Stimulated activated CD8-positive, alpha-beta memory T cell treated with anti-CD3 and anti-CD28 coated beads, Interleukin-7, amount 100 ng/mL, for 1 hour (primary cell): ENCODE measurements around the gene DMD.
"Not testable (repeated sequence)": the region's sequence is repeated elsewhere in the genome, so short reads cannot be mapped to it uniquely, and the experiment has no call there.

Experiments
- DNase-seq, 2 donors: peaks; one replicate each; pipeline ENCODE4 v3.0.0-alpha.2; 2020; ENCODE audit warnings: low read depth in 2 of 2

DMD gene

GRCh38 chrX:33211356-33212260, at the start of gene DMD:
Gene DMD (minus strand): TSS chrX:33211549. CDS start chrX:33211312, 237 bp downstream.
- no peak for DNase-seq

DNA sequence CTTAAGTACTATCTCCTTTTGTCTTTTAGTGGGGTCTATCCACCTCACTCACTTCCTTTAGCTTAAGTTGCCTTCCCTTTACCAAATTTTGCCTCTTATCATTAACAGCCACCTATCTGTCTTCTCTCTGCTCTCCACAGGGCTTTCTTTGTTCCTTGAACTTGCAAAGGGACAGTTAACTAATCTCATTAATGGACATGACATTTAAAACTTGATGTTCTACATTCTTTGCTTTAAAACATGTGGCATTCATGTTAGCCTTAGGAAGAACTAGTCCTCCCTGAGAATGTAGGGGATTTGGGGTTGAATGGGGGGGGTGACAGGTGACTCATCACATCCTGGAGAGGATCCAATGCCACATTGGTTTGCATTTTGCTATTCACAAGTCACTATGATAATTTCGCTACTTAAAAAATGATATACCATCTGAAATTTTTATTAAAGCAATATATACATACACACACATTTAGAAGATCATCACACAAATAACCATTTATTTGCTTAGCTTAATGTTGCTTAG, 41.0 kb upstream of the DMD start:
- no peak for DNase-seq

DNA sequence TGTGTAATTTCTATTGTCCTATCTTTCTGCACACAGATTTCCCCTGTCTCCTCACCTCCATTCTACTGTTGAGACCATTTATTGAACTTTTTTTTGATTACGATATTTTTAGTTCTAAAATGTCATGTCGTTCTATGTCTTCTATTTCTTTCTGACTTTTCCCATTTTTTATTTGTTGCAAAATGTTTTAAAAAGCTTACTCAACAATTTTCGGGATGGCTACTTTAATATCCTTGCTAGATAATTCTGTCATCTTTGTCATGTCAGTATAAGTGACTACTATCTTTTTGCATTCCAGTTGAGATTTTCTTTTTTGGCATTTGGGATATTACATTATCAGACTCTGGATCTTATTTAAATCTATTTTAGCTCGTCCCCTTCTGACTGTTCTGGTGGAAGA, 7.5 kb upstream of the DMD start:
- no peak for DNase-seq

GRCh38 chrX:33210156-33210555, 1.2 kb downstream of the DMD start:
- no peak for DNase-seq

DNA sequence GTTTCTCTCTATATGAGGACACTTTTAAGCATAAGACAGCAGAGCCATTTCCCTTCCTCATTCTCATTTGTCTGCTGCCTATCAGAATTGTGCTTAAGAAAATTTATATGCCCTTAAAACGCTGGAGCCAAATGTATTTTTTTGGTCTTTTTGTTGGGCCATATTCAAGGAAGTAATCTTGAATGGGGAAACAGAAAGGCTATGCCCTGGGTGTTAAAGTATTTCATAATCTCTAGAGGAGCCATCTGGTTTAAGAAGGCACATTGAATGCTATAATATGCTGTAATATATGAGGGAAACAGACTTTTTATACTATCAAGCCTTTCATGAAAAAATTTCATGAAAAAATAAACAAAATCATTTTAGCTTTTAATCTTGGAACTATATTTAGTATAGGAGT, 4.3 kb downstream of the DMD start:
- no peak for DNase-seq

- DNase-seq = no peak
Observed at GRCh38 chrX:33205321-33205720, 6.0 kb downstream of the DMD start.

GRCh38 chrX:33204889-33205288, 6.5 kb downstream of the DMD start:
- no peak for DNase-seq

DNA sequence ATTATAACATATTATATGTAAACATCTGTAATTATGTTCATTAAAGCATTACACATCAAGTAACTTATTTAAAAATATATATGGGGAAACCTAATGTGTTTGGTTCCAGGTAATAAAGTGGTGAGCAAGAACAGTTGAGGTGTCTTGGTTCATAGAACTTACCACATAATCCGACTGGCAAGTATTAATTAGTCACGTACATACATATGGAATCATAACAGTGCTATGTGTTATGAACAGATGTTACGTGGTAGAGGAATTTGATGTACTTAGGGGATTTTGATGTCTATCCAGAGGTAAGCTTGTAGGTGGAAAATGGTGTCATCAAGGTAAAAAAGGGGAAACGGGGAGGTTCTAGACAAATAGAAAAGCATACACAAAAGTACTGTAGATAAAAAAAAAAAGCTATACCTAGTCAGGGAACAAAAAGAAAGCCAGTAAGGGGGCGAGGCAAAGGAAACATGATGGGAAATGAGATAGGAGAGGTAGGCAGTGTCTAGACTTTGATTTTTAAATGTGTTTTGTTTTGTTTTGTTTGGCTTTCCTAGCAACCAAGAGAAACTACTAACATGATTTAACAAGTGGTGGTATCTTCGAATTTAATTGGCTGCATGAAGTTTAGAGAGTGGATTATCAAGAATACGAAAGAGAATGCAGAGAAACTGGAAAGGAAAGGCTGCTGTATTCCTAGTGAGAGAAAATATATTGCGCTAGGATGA, 12.6 kb downstream of the DMD start:
- DNase-seq = no peak

- DNase-seq = no peak
Observed at GRCh38 chrX:33195698-33196097, 15.7 kb downstream of the DMD start.

GRCh38 chrX:33194876-33195433, 16.4 kb downstream of the DMD start:
- DNase-seq = no peak

GRCh38 chrX:33194289-33194688, 17.1 kb downstream of the DMD start:
- DNase-seq = no peak

GRCh38 chrX:33190016-33190415, 21.3 kb downstream of the DMD start:
- DNase-seq = no peak

DNA sequence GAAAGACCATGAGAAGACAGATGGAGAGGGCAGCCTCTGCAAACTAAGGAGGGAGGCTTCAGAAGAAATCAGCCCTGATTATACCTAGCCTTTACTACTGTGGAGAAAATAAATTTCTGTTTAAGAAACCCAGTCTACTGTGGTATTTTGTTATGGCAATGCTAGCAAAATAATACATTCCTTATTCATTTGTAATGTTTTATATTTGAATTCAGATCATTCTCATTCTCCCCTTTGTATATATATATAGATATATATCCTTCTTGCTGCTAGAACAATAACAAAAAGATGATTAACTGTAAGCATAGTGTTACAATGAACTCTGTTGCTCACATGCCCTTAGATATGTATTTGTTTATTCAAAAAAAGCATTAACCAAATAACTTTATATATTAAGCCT, 22.5 kb downstream of the DMD start:
- no peak for DNase-seq

GRCh38 chrX:33188286-33188685, 23.1 kb downstream of the DMD start:
- no peak for DNase-seq

GRCh38 chrX:33184803-33185202, 26.5 kb downstream of the DMD start:
- not testable (repeated sequence) for DNase-seq

GRCh38 chrX:33183361-33183760, 28.0 kb downstream of the DMD start:
- no peak for DNase-seq

GRCh38 chrX:33178690-33179089, 32.7 kb downstream of the DMD start:
- no peak for DNase-seq

- DNase-seq = no peak
Observed at GRCh38 chrX:33178218-33178617, 33.1 kb downstream of the DMD start.

DNA sequence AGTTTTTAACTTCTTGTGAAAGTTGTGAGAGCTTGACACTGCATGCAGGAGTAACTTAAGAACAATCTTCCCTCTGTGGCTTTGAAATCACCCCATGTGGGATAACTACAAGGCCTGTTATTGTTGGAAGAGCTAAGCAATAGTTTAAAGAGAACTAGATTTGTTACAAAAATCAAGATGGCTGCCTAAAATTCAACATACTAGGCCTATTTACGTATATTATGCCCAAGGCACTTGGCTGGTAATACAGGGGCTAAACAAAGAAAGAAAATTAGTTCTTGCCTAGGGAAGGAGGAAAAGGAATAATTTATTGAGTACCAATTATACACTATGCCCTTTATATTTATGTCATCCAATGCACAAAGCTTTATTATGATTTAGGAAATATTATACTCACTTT, 36.1 kb downstream of the DMD start:
- DNase-seq = no peak

GRCh38 chrX:33171041-33171440, 40.3 kb downstream of the DMD start:
- DNase-seq = no peak

DNA sequence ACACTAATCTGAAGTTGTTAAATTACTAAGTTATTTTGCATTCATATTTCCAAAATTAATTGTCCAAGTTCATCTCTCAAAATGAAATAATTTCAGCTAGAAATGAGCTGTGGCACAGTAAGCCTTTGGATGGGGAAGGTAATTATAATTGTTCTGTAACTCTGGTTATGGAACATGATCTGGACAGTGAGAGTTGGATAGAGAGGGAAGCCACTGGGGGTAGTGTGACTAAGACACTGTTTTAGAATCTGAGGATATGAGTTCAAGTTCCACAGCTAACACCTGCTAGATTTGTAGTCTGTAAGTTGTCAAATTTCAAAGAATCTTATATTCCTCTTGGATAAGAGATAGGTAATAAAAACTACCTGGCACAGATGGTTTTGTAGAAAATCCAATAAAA, 49.5 kb downstream of the DMD start:
- no peak for DNase-seq

GRCh38 chrX:33160273-33160672, 51.1 kb downstream of the DMD start:
- no peak for DNase-seq
